Erythroblast (primary cell): ENCODE measurements around the gene FETUB.

Experiments used
- GATA1 ChIP-seq: IDR thresholded peaks from 2 replicates; pipeline ENCODE4 v1.6.1; 2011; ENCODE audit warnings: low read depth, mild to moderate bottlenecking, control low read depth, low read length, moderate library complexity
- POLR2A ChIP-seq: IDR thresholded peaks from 2 replicates; pipeline ENCODE4 v1.6.1; 2011; ENCODE audit warnings: mild to moderate bottlenecking, low read length

GRCh38 chr3:186636536-186636935 is 3.7 kb upstream of the FETUB start:
- TF ChIP-seq POLR2A (no peak), GATA1 (no peak)
